Heart right ventricle (tissue), 16 donors: ENCODE data around the gene TWIST2. TPM values are rescaled to one million over a fixed set of nuclear protein-coding genes. Genes with fewer than 3 reads are reported as not detected.

Experiments used
- ATAC-seq, 8 donors: fragments of 200-7000 bp; cut with Tn5 transposase; one replicate each; pipeline ENCODE4 v1.9.1; 2020; ENCODE audit warnings: mild to moderate bottlenecking in 8 of 8, moderate library complexity in 8 of 8, moderate number of reproducible peaks in 1 of 8
- DNase-seq, 2 donors: peaks; one replicate each; pipeline ENCODE4 v3.0.0-alpha.2; 2020
- H3K27ac ChIP-seq, 10 donors: fragments of 200-600 bp; sonication (generic) in 2 of 10; one replicate each; pipeline versions ENCODE4 v1.5.0 to v1.8.0; 2020 to 2022; ENCODE audit warnings: mild to moderate bottlenecking in 3 of 10
- H3K27me3 ChIP-seq, 7 donors: fragments of 200-600 bp; one replicate each; pipeline ENCODE4 v1.8.0; 2021 to 2022; ENCODE audit warnings: mild to moderate bottlenecking in 2 of 7
- H3K36me3 ChIP-seq, 9 donors: fragments of 200-600 bp; sonication (generic) in 1 of 9; one replicate each; pipeline versions ENCODE4 v1.5.0 to v1.8.0; 2020 to 2022; ENCODE audit warnings: mild to moderate bottlenecking in 2 of 9
- H3K4me1 ChIP-seq, 9 donors: fragments of 200-600 bp; sonication (generic) in 1 of 9; one replicate each; pipeline versions ENCODE4 v1.5.0 to v1.8.0; 2020 to 2022; ENCODE audit warnings: mild to moderate bottlenecking in 4 of 9
- H3K4me3 ChIP-seq, 10 donors: fragments of 200-600 bp; sonication (generic) in 2 of 10; one replicate each; pipeline versions ENCODE4 v1.5.0 to v1.8.0; 2020 to 2022; ENCODE audit warnings: mild to moderate bottlenecking in 7 of 10, moderate library complexity in 2 of 10
- H3K9me3 ChIP-seq, 11 donors: fragments of 200-600 bp in 10 of 11; sonication (generic) in 2 of 11; one replicate each; pipeline versions ENCODE4 v1.5.0 to v1.8.0; 2013 to 2022; ENCODE audit warnings: mild to moderate bottlenecking in 2 of 11, control low read depth in 1 of 11, moderate library complexity in 1 of 11
- CTCF ChIP-seq, 9 donors: fragments of 200-600 bp; sonication (generic) in 2 of 9; IDR thresholded peaks; one replicate each; pipeline versions ENCODE4 v1.5.0 to v1.8.0; 2021 to 2022; ENCODE audit warnings: antibody characterized with exemption in 9 of 9, mild to moderate bottlenecking in 5 of 9, moderate library complexity in 1 of 9
- WGBS, 2 donors: extraction: QIAGEN DNeasy Blood & Tissue Kit; methylation state at CpG; one replicate each; pipeline ENCODE4 v1.1.7; 2013; ENCODE audit warnings: inconsistent platforms in 1 of 2; 5-methylcytosine and 5-hydroxymethylcytosine counted together
- intact Hi-C, 10 donors: fragments of 100-400 bp; cut with DNase I; formaldehyde crosslinking; loops; one replicate each; pipeline versions ENCODE4 v1.11.1 to v1.14.2; 2022
- long read RNA-seq, 3 donors: library from polyadenylated mRNA; unstranded; transcript quantifications; one replicate each; pipeline ENCODE4 v2.0.0, GENCODE V29; 2020 to 2021
- polyA plus RNA-seq, 2 donors: library from polyadenylated mRNA; stranded (reverse); fragments of 200-250 nt; gene quantifications; one replicate each; pipeline ENCODE4 v1.2.3, GENCODE V29; 2013
- total RNA-seq, 10 donors: library from RNA; stranded (reverse); fragmentation: NEBNext Ultra II Directional in 3 of 10; extraction: Animal tissue kit (Norgen Biotek cat#: 25700) in 3 of 10; gene quantifications; one replicate each; pipeline versions ENCODE4 v1.2.1 to v1.2.4, GENCODE V29; 2021 to 2023
- donor health status: Arrhythmogenic right ventricular cardiomyopathy.
- donor health status: ischemic (EF 13 %, LVEDD 7.1; RV severe dilation, severe dysfunction).
- donor health status: healthy with polysubstance abuse.
- donor health status: DM: no; HTN: yes; CAD: no.
- donor health status: DM: no; HTN: no; CAD: no.
- donor health status: ischemic (EF 25% LVEDD 6.9; RV normal size, moderate dysfunction).
- donor health status: ischemic (EF 25% LVEDD 5.7; RV mildly dilated, moderate dysfunction).
- donor health status: healthy.
- donor health status: DM: yes; HTN: yes; CAD: no.
- donor health status: Ischemic cardiomyopathy.
- donor health status: ischemic (EF 35%, LVEDD 5.7; RV mildly dilated, moderate dysfunction).
- donor health status: nonischemic (EF 11% LVEDD 7.7; RV severe dilation, severe dysfunction).
- donor health status: DM: yes; HTN: yes; CAD: no.
- donor health status: PGD.
- donor health status: ischemic (EF 29% LVEDD 5.4; RV normal size, mild dysfunction).
- donor health status: nonischemic (EF 23%, LVEDD 6.1; RV moderate dilation, normal function).

TWIST2 gene
- total RNA-seq = 1 to 10 TPM in 5 of 10 donors, under 1 TPM in 5; 0.19 to 3.2 (median 0.87) TPM
- polyA plus RNA-seq = 1 to 10 TPM; 2.7 to 3.5 TPM
- long read RNA-seq, donor 1, partial matches to known transcripts = 0 of 4 reads
- long read RNA-seq, donor 1, other reads (novel, unspliced or antisense) = 2 of 4 reads
- long read RNA-seq, donor 2 = 0 reads
- long read RNA-seq, donor 3, partial matches to known transcripts = 0 of 2 reads
- long read RNA-seq, donor 3, other reads (novel, unspliced or antisense) = 1 of 2 reads

- 2 to 3% methylated on average over 79 to 90 of the region's 90 CpGs for WGBS, 2 donors
- Histone ChIP-seq H3K27me3 (peaks cover 14 to 98% (median 92%) of the 10 kb centered on the region in 7 donors), H3K4me1 (peaks cover 0 to 24% (median 10%) of the 10 kb centered on the region in 9 donors), H3K27ac (peak within 1 kb of the TSS in 9 of 10 donors; percentile 15 to 73 (median 61)), H3K36me3 (no peaks in the 10 kb centered on the region), H3K4me3 (peak within 1 kb of the TSS; percentile 28 to 65 (median 54)), H3K9me3 (no peaks in the 10 kb centered on the region)
- intact Hi-C loops = no loop called here
- DNase-seq (peak; percentile 63 to 72), ATAC-seq (peak; percentile 66 to 90 (median 83))
- TF ChIP-seq CTCF (IDR thresholded peaks at IDR 0.05) = peak in 2 of 9 donors; percentile 5 to 11
These were observed at the start of gene TWIST2 for GRCh38 chr2:238847841-238848690. TSS of gene TWIST2 (plus strand) at chr2:238848085. CDS start at chr2:238848216, 131 bp downstream.

- WGBS, 2 donors = 88 to 89% methylated on average over 8 of the region's 8 CpGs
- H3K36me3 ChIP-seq = no peaks in the 10 kb centered on the region
- no peak for DNase-seq
- intact Hi-C loops = no loop called here
- H3K4me3 ChIP-seq = no peak overlapping the region
- H3K4me1 ChIP-seq = no peaks in the 10 kb centered on the region
- no peaks in the 10 kb centered on the region for H3K9me3 ChIP-seq
- TF ChIP-seq CTCF (IDR thresholded peaks at IDR 0.05) = no peak
- ATAC-seq = no peak
- peaks cover 0 to 71% (median 23%) of the 10 kb centered on the region in 7 donors for H3K27me3 ChIP-seq
- no peak overlapping the region for H3K27ac ChIP-seq
These were observed 46.1 kb upstream of the TWIST2 start for GRCh38 chr2:238801791-238802190.

GRCh38 chr2:238802957-238803356 lies 44.9 kb upstream of the TWIST2 start:
- intact Hi-C loops = no loop called here
- no peak for ATAC-seq
- no peak for TF ChIP-seq CTCF (IDR thresholded peaks at IDR 0.05)
- Histone ChIP-seq H3K27me3 (peaks cover 0 to 61% (median 13%) of the 10 kb centered on the region in 7 donors), H3K4me3 (no peak overlapping the region), H3K9me3 (no peaks in the 10 kb centered on the region), H3K4me1 (no peaks in the 10 kb centered on the region), H3K36me3 (no peaks in the 10 kb centered on the region), H3K27ac (no peak overlapping the region)
- no peak for DNase-seq
- 57 to 69% methylated on average over 4 of the region's 4 CpGs for WGBS, 2 donors

GRCh38 chr2:238803996-238804870 lies 43.7 kb upstream of the TWIST2 start:
- no peaks in the 10 kb centered on the region for H3K4me1 ChIP-seq
- no peak overlapping the region for H3K27ac ChIP-seq
- H3K36me3 ChIP-seq = no peaks in the 10 kb centered on the region
- no peak for TF ChIP-seq CTCF (IDR thresholded peaks at IDR 0.05)
- peaks cover 0 to 54% (median 12%) of the 10 kb centered on the region in 7 donors for H3K27me3 ChIP-seq
- H3K9me3 ChIP-seq = peaks cover 0 to 11% (median 8%) of the 10 kb centered on the region in 11 donors
- intact Hi-C loops = no loop called here
- ATAC-seq (no peak), DNase-seq (no peak)
- WGBS, 2 donors = 54 to 64% methylated on average over 17 of the region's 17 CpGs
- H3K4me3 ChIP-seq = no peak overlapping the region
